ENCODE results near the gene SYNE1.
"Not testable (repeated sequence)": the region's sequence is repeated elsewhere in the genome, so short reads cannot be mapped to it uniquely, and the experiment has no call there.

SYNE1 gene, protein sequence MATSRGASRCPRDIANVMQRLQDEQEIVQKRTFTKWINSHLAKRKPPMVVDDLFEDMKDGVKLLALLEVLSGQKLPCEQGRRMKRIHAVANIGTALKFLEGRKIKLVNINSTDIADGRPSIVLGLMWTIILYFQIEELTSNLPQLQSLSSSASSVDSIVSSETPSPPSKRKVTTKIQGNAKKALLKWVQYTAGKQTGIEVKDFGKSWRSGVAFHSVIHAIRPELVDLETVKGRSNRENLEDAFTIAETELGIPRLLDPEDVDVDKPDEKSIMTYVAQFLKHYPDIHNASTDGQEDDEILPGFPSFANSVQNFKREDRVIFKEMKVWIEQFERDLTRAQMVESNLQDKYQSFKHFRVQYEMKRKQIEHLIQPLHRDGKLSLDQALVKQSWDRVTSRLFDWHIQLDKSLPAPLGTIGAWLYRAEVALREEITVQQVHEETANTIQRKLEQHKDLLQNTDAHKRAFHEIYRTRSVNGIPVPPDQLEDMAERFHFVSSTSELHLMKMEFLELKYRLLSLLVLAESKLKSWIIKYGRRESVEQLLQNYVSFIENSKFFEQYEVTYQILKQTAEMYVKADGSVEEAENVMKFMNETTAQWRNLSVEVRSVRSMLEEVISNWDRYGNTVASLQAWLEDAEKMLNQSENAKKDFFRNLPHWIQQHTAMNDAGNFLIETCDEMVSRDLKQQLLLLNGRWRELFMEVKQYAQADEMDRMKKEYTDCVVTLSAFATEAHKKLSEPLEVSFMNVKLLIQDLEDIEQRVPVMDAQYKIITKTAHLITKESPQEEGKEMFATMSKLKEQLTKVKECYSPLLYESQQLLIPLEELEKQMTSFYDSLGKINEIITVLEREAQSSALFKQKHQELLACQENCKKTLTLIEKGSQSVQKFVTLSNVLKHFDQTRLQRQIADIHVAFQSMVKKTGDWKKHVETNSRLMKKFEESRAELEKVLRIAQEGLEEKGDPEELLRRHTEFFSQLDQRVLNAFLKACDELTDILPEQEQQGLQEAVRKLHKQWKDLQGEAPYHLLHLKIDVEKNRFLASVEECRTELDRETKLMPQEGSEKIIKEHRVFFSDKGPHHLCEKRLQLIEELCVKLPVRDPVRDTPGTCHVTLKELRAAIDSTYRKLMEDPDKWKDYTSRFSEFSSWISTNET (N-terminal part only)

DNA sequence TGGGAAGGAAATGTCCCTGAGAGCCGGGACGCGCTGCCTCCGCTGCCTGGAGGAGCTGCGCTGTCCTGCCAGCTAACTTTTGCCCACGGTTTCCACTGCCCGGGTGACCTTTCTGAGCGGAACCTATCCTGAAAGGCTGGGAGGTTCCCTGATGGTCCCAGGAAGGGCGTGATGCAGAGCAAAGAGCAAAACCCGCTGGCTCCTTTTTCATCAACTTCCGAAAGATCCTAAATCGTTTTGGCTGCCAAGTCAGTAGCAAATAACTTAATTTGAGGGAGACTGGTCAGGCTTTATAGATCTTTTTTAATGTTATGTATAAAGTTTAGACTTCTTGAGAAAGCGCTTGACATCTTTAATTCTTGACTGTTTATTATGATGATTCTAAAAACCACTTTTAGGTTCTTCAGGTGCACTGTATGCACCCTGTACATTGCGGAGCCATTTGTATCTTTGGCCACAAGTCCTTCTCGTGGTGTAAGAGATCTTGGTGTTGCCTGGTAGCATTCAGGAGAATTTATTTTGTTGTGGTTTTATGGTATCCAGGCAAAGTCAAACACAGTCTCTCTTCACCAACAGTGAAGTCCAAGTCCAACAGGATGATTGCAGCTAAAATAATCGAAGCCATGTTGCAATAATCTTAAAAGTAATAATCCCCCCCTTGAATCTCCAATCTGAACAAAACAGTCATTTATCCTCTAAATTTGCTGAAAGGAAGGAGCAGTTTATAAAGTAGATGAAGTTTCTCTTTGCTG is at the start of gene SYNE1:
Gene SYNE1 (minus strand): TSS at position 67 of the 752 bp plus-strand sequence. CDS start 9,031 bp downstream, outside the sequence.
- no peak within 1 kb of the TSS for H3K9ac ChIP-seq (ENCODE audit: low read length)
- no peak within 1 kb of the TSS for H3K27ac ChIP-seq (ENCODE audit: low read length)
- H3K4me3 ChIP-seq (ENCODE audit: low read length) = peak within 1 kb of the TSS; percentile 73
- no peaks in the 10 kb centered on the region for H3K36me3 ChIP-seq (ENCODE audit: control insufficient read depth, low read depth, low read length)
- H3K27me3 ChIP-seq (ENCODE audit: control insufficient read depth, insufficient read depth, low read length) = peaks cover 45% of the 10 kb centered on the region
- no peaks in the 10 kb centered on the region for H3K4me1 ChIP-seq (ENCODE audit: control insufficient read depth, low read depth, low read length)
- no peaks in the 10 kb centered on the region for H3K9me3 ChIP-seq (ENCODE audit: control insufficient read depth, low read depth, low read length)

GRCh38 chr6:152685819-152686218 is 48.7 kb upstream of the SYNE1 start:
- H3K9me3 ChIP-seq (ENCODE audit: control insufficient read depth, low read depth, low read length) = no peaks in the 10 kb centered on the region
- peaks cover 22% of the 10 kb centered on the region for H3K4me1 ChIP-seq (ENCODE audit: control insufficient read depth, low read depth, low read length)
- H3K9ac ChIP-seq (ENCODE audit: low read length) = no peak overlapping the region
- H3K4me3 ChIP-seq (ENCODE audit: low read length) = no peak overlapping the region
- H3K36me3 ChIP-seq (ENCODE audit: control insufficient read depth, low read depth, low read length) = no peaks in the 10 kb centered on the region
- no peaks in the 10 kb centered on the region for H3K27me3 ChIP-seq (ENCODE audit: control insufficient read depth, insufficient read depth, low read length)
- H3K27ac ChIP-seq (ENCODE audit: low read length) = no peak overlapping the region

- H3K9me3 ChIP-seq (ENCODE audit: control insufficient read depth, low read depth, low read length); H3K36me3 ChIP-seq (ENCODE audit: control insufficient read depth, low read depth, low read length); H3K27me3 ChIP-seq (ENCODE audit: control insufficient read depth, insufficient read depth, low read length); H3K9ac ChIP-seq (ENCODE audit: low read length); H3K27ac ChIP-seq (ENCODE audit: low read length): not testable (repeated sequence)
- H3K4me1 ChIP-seq (ENCODE audit: control insufficient read depth, low read depth, low read length) = peaks cover 22% of the 10 kb centered on the region
- H3K4me3 ChIP-seq (ENCODE audit: low read length) = peak overlapping the region; percentile 33
Measured at GRCh38 chr6:152682935-152683334, 45.8 kb upstream of the SYNE1 start.

DNA sequence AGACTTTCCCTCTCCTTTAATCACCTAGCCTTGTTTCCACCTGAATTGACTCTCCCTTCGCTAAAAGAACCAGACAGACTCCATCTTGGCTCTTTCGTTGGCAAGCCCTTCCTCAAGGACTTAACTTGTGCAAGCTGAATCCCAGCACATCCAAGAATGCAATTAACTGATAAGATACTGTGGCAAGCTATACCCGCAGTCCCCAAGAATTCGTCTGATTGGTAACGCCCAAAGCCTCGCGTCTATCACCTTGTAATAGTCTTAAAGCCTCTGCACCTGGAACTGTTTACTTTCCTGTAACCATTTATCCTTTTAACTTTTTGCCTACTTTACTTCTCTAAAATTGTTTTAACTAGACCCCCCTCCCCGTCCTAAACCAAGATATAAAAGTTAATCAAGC is 45.0 kb upstream of the SYNE1 start:
- Histone ChIP-seq H3K4me1 (ENCODE audit: control insufficient read depth, low read depth, low read length) (peaks cover 22% of the 10 kb centered on the region), H3K36me3 (ENCODE audit: control insufficient read depth, low read depth, low read length) (no peaks in the 10 kb centered on the region), H3K4me3 (ENCODE audit: low read length) (no peak overlapping the region), H3K9me3 (ENCODE audit: control insufficient read depth, low read depth, low read length) (no peaks in the 10 kb centered on the region), H3K27me3 (ENCODE audit: control insufficient read depth, insufficient read depth, low read length) (no peaks in the 10 kb centered on the region), H3K9ac (ENCODE audit: low read length) (no peak overlapping the region), H3K27ac (ENCODE audit: low read length) (no peak overlapping the region)

DNA sequence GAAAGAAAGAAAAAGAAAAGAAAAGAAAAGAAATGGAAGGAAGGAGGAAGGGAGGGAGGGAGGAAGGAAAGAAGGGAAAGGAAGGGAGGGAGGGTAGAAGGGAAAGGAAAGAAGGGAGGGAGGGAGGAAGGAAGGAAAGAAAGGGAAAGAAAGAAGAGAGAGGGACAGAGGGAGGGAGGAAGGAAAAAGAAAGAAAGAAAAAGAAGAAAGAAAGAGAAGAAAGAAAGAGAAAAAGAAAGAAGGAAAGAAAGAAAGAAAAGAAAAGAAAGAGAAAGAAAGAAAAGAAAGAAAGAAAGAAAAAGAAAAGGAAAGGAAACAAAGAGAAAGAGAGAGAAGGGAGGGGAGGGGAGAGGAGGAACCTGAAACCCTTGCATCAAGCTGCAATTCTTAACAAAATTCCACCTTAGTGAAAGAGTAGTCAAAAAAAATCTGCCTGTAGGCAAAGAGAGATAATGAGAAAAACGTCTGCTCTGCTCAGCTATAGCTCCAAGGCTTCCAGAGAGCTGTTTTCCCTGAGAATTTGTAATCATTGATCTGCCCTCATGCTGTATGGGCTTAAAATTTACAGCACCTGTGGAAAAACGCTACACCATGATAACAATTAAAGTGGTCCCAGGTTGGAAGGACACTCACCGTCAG is 43.8 kb upstream of the SYNE1 start:
- H3K4me1 ChIP-seq (ENCODE audit: control insufficient read depth, low read depth, low read length) = peaks cover 22% of the 10 kb centered on the region
- no peaks in the 10 kb centered on the region for H3K36me3 ChIP-seq (ENCODE audit: control insufficient read depth, low read depth, low read length)
- no peak overlapping the region for H3K27ac ChIP-seq (ENCODE audit: low read length)
- H3K9me3 ChIP-seq (ENCODE audit: control insufficient read depth, low read depth, low read length) = no peaks in the 10 kb centered on the region
- no peaks in the 10 kb centered on the region for H3K27me3 ChIP-seq (ENCODE audit: control insufficient read depth, insufficient read depth, low read length)
- H3K4me3 ChIP-seq (ENCODE audit: low read length) = no peak overlapping the region
- H3K9ac ChIP-seq (ENCODE audit: low read length) = no peak overlapping the region

DNA sequence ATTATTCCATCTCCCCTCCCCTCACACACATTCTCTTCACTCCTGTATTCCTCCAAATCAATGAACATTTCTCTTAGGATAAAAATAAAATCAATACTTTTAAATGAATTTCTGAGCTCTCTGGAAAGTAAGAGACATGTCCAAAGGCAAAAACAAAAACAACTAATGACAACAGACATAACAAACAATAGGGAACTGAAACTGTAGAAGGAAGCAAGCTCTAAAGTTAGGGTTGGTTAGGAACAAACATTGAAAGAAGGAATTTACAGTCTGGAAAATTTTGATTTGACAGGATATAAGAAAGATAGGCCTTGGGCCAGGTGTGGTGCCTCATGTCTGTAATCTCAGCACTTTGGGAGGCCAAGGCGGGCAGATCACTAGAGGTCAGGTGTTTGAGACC is 43.0 kb upstream of the SYNE1 start:
- Histone ChIP-seq H3K36me3 (ENCODE audit: control insufficient read depth, low read depth, low read length) (no peaks in the 10 kb centered on the region), H3K9ac (ENCODE audit: low read length) (no peak overlapping the region), H3K27ac (ENCODE audit: low read length) (no peak overlapping the region), H3K9me3 (ENCODE audit: control insufficient read depth, low read depth, low read length) (no peaks in the 10 kb centered on the region), H3K4me1 (ENCODE audit: control insufficient read depth, low read depth, low read length) (peaks cover 22% of the 10 kb centered on the region), H3K4me3 (ENCODE audit: low read length) (no peak overlapping the region), H3K27me3 (ENCODE audit: control insufficient read depth, insufficient read depth, low read length) (no peaks in the 10 kb centered on the region)

DNA sequence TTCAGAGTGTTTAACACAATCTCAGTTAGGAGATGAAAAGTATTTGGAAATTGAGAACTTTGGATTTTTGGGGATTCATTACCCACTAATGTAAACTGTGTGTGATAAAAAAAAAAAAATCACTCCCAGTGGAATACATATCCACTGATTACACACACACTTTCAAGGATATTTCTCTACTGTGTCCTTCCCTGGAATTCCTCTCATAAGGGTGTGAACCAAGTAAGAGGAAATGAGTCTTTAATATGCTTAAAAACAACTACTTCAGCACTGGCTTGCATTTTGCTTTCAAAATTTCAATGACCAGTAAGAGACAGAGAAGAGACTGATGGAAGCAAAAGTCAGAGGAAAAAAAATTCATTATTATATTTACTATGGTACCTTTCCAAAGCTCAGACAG is 36.1 kb upstream of the SYNE1 start:
- H3K4me1 ChIP-seq (ENCODE audit: control insufficient read depth, low read depth, low read length) = no peaks in the 10 kb centered on the region
- no peaks in the 10 kb centered on the region for H3K9me3 ChIP-seq (ENCODE audit: control insufficient read depth, low read depth, low read length)
- H3K4me3 ChIP-seq (ENCODE audit: low read length) = no peak overlapping the region
- no peak overlapping the region for H3K9ac ChIP-seq (ENCODE audit: low read length)
- no peak overlapping the region for H3K27ac ChIP-seq (ENCODE audit: low read length)
- H3K36me3 ChIP-seq (ENCODE audit: control insufficient read depth, low read depth, low read length) = no peaks in the 10 kb centered on the region
- H3K27me3 ChIP-seq (ENCODE audit: control insufficient read depth, insufficient read depth, low read length) = no peaks in the 10 kb centered on the region

GRCh38 chr6:152671171-152671570 is 34.0 kb upstream of the SYNE1 start:
- H3K9ac ChIP-seq (ENCODE audit: low read length) = no peak overlapping the region

GRCh38 chr6:152669895-152670294 is 32.7 kb upstream of the SYNE1 start:
- H3K27ac ChIP-seq (ENCODE audit: low read length) = no peak overlapping the region
- H3K4me3 ChIP-seq (ENCODE audit: low read length) = no peak overlapping the region
- no peaks in the 10 kb centered on the region for H3K27me3 ChIP-seq (ENCODE audit: control insufficient read depth, insufficient read depth, low read length)
- no peaks in the 10 kb centered on the region for H3K36me3 ChIP-seq (ENCODE audit: control insufficient read depth, low read depth, low read length)
- no peak overlapping the region for H3K9ac ChIP-seq (ENCODE audit: low read length)
- no peaks in the 10 kb centered on the region for H3K4me1 ChIP-seq (ENCODE audit: control insufficient read depth, low read depth, low read length)
- H3K9me3 ChIP-seq (ENCODE audit: control insufficient read depth, low read depth, low read length) = no peaks in the 10 kb centered on the region

More at GRCh38 chr6:152671171-152671570, 34.0 kb upstream of the SYNE1 start:
- H3K27ac ChIP-seq (ENCODE audit: low read length) = no peak overlapping the region
- no peaks in the 10 kb centered on the region for H3K9me3 ChIP-seq (ENCODE audit: control insufficient read depth, low read depth, low read length)
- no peaks in the 10 kb centered on the region for H3K27me3 ChIP-seq (ENCODE audit: control insufficient read depth, insufficient read depth, low read length)
- no peak overlapping the region for H3K4me3 ChIP-seq (ENCODE audit: low read length)
- H3K36me3 ChIP-seq (ENCODE audit: control insufficient read depth, low read depth, low read length) = no peaks in the 10 kb centered on the region
- H3K4me1 ChIP-seq (ENCODE audit: control insufficient read depth, low read depth, low read length) = no peaks in the 10 kb centered on the region

DNA sequence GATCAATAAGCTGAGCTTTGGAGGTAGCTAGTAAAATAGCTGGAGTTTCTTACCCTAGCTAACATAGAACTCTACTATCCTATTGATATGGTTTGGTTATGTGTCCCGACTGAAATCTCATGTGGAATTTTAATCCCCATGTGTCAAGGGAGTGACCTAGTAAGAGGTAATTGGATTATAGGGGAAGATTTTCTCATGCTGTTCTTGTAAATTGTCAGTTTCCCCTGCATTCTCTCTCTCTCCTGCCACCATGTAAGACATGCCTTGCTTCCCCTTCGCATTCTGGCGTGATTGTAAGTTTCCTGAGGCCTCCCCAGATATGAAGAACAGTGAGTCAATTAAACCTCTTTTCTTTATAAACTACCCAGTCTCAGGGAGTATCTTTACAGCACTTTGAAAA is 24.6 kb upstream of the SYNE1 start:
- Histone ChIP-seq H3K9me3 (ENCODE audit: control insufficient read depth, low read depth, low read length) (no peaks in the 10 kb centered on the region), H3K27me3 (ENCODE audit: control insufficient read depth, insufficient read depth, low read length) (no peaks in the 10 kb centered on the region), H3K4me1 (ENCODE audit: control insufficient read depth, low read depth, low read length) (no peaks in the 10 kb centered on the region), H3K36me3 (ENCODE audit: control insufficient read depth, low read depth, low read length) (no peaks in the 10 kb centered on the region), H3K9ac (ENCODE audit: low read length) (no peak overlapping the region), H3K4me3 (ENCODE audit: low read length) (no peak overlapping the region), H3K27ac (ENCODE audit: low read length) (no peak overlapping the region)
